HEK293T (cell line): ENCODE data around the gene SMCO2.

Experiments used
- BHLHE40 ChIP-seq: fragments of 450-650 bp; IDR thresholded peaks from 2 replicates; pipeline ENCODE4 v1.6.1; 2016; ENCODE audit warnings: mild to moderate bottlenecking, moderate library complexity, borderline replicate concordance
- ELF4 ChIP-seq: fragments of 450-650 bp; IDR thresholded peaks from 2 replicates; pipeline ENCODE4 v1.6.1; 2017; ENCODE audit warnings: antibody characterized with exemption
- FOXK2 ChIP-seq: fragments of 450-650 bp; IDR thresholded peaks from 2 replicates; pipeline ENCODE4 v1.6.1; 2016; ENCODE audit warnings: mild to moderate bottlenecking
- FOXM1 ChIP-seq: fragments of 450-650 bp; IDR thresholded peaks from 2 replicates; pipeline ENCODE4 v1.6.1; 2017; ENCODE audit warnings: mild to moderate bottlenecking, borderline replicate concordance
- L3MBTL2 ChIP-seq: fragments of 450-650 bp; conservative IDR thresholded peaks from 2 replicates; pipeline ENCODE4 v1.6.1; 2016; ENCODE audit warnings: mild to moderate bottlenecking
- SUZ12 ChIP-seq: fragments of 450-650 bp; IDR thresholded peaks from 2 replicates; pipeline ENCODE4 v1.6.1; 2016; ENCODE audit warnings: mild to moderate bottlenecking
- TARDBP ChIP-seq: fragments of 450-650 bp; IDR thresholded peaks from 2 replicates; pipeline ENCODE4 v1.6.1; 2016

DNA sequence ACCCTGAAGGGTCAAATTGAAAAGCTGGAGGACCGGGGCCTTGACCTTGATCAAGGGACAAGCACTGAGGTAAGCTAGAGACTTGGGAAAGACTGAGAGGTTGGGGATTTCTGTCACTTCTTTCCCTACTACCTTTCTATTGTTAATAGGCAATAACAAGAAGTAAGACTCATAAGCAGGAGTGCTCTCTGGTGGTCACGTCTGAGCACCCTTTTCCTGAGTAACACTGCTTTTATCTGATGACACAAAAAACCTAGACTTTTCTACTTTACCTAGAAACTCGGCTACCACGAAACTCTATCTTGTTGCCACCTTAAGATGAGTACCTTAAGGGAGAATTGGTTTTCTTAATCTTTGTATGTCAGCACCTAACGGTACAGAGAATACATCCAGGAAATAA lies 41.9 kb downstream of the SMCO2 start:
- TF ChIP-seq SUZ12 (no peak), TARDBP (no peak), BHLHE40 (no peak), ELF4 (no peak), FOXM1 (no peak), FOXK2 (no peak), L3MBTL2 (no peak)
